GM12878 (cell line): ENCODE data around the gene LMAN1L. TPM values are rescaled to one million over a fixed set of nuclear protein-coding genes. Genes with fewer than 3 reads are reported as not detected.

Experiments
- ATAC-seq: fragments of 200-7000 bp; cut with Tn5 transposase; 3 replicates; pipeline ENCODE4 v1.9.1; 2020; ENCODE audit warnings: mild to moderate bottlenecking, moderate library complexity
- BruUV-seq: library from RNA; stranded (reverse); fragments of 400-500 nt; replicated peaks from 2 replicates; lab custom pipeline; 2021; lab: Mats Ljungman, UMichigan
- CTCF ChIA-PET: fragments of 300-600 bp; sonication (Branson Sonifier 250); formaldehyde crosslinking; extraction: SDS; loops from one replicate; lab custom pipeline; 2021; ENCODE audit warnings: inconsistent platforms; lab: Yijun Ruan, JAX
- POLR2A ChIA-PET: fragments of 350-600 bp; formaldehyde crosslinking; extraction: SDS; loops from one replicate; lab custom pipeline; 2021; ENCODE audit warnings: inconsistent platforms; lab: Charles Lee
- RAD21 ChIA-PET: fragments of 300-600 bp; sonication (Branson Sonifier 250); formaldehyde crosslinking; loops from one replicate; lab custom pipeline; 2023; ENCODE audit warnings: antibody characterized with exemption; ENCODE audit not compliant: unreplicated experiment; lab: Charles Lee
- SMC1A ChIA-PET: fragments of 300-600 bp; sonication (Branson Sonifier 250); formaldehyde crosslinking; loops from one replicate; lab custom pipeline; 2023; ENCODE audit not compliant: unreplicated experiment, uncharacterized antibody; lab: Charles Lee
- DNase-seq: peaks from one replicate; pipeline ENCODE4 v3.0.0-alpha.2; 2011; ENCODE audit warnings: low read depth, low spot score
- FAIRE-seq: peaks from 3 replicates; lab custom pipeline; 2011; peaks lifted over from hg19 to GRCh38; lab: Jason Lieb, UNC
- H2AFZ ChIP-seq: 2 replicates; pipeline ENCODE4 v1.6.0; 2011; ENCODE audit warnings: low read depth, low read length, control low read depth; ENCODE audit not compliant: control insufficient read depth
- H3K27ac ChIP-seq: 2 replicates; pipeline ENCODE4 v1.5.1; 2011; ENCODE audit warnings: control low read depth; ENCODE audit not compliant: control insufficient read depth, insufficient read depth
- H3K27me3 ChIP-seq, 2 experiments: replicated peaks in 1 of 2; 2 replicates each; pipeline versions ENCODE4 v1.6.0 to v1.6.1; 2011; ENCODE audit warnings: low read length in 1 of 2; ENCODE audit not compliant: control insufficient read depth in 2 of 2, insufficient read depth in 2 of 2
- H3K36me3 ChIP-seq, 2 experiments: 2 replicates each; pipeline ENCODE4 v1.5.1; 2011; ENCODE audit warnings: low read length in 1 of 2; ENCODE audit not compliant: control insufficient read depth in 2 of 2, insufficient read depth in 2 of 2
- H3K4me1 ChIP-seq: 2 replicates; pipeline ENCODE4 v1.6.1; 2011; ENCODE audit warnings: mild to moderate bottlenecking, low read length, moderate library complexity, mixed read lengths; ENCODE audit not compliant: control insufficient read depth, insufficient read depth
- H3K4me2 ChIP-seq: 2 replicates; pipeline ENCODE4 v1.6.0; 2011; ENCODE audit warnings: control low read depth; ENCODE audit not compliant: control insufficient read depth, insufficient read depth
- H3K4me3 ChIP-seq: fragments of 200-600 bp; sonication (generic); 2 replicates; pipeline ENCODE4 v1.5.1; 2016
- H3K79me2 ChIP-seq: 2 replicates; pipeline ENCODE4 v1.6.0; 2011; ENCODE audit warnings: low read length; ENCODE audit not compliant: control insufficient read depth, insufficient read depth
- H3K9ac ChIP-seq: 2 replicates; pipeline ENCODE4 v1.8.0; 2011; ENCODE audit warnings: low read length, control low read depth, mixed read lengths; ENCODE audit not compliant: control insufficient read depth, insufficient read depth
- H3K9me3 ChIP-seq: replicated peaks from 3 replicates; pipeline ENCODE4 v1.5.1; 2011; ENCODE audit warnings: mild to moderate bottlenecking, low read length; ENCODE audit not compliant: control insufficient read depth, insufficient read depth
- H4K20me1 ChIP-seq: 2 replicates; pipeline ENCODE4 v1.6.0; 2011; ENCODE audit not compliant: control insufficient read depth, insufficient read depth
- PRDM15 ChIP-seq: fragments of 450-650 bp; formaldehyde crosslinking; IDR thresholded peaks from 2 replicates; pipeline ENCODE4 v1.4.0; 2020; ENCODE audit warnings: mild to moderate bottlenecking, moderate library complexity
- RB1 ChIP-seq: fragments of 450-650 bp; formaldehyde crosslinking; IDR thresholded peaks from 2 replicates; pipeline ENCODE4 v1.6.1; 2017; ENCODE audit warnings: mild to moderate bottlenecking, borderline replicate concordance
- RCOR1 ChIP-seq: conservative IDR thresholded peaks from 2 replicates; pipeline ENCODE4 v1.6.1; 2012; ENCODE audit warnings: low read depth, low read length, improper control_type of control experiment
- ZNF217 ChIP-seq: fragments of 450-650 bp; IDR thresholded peaks from 2 replicates; pipeline ENCODE4 v1.6.1; 2017; ENCODE audit warnings: antibody characterized with exemption, mild to moderate bottlenecking
- ZSCAN29 ChIP-seq: fragments of 450-650 bp; IDR thresholded peaks from 2 replicates; pipeline ENCODE4 v1.6.1; 2017; ENCODE audit warnings: mild to moderate bottlenecking, moderate library complexity
- WGBS: methylation state at CpG from one replicate; pipeline ENCODE4 v1.1.6; 2016; ENCODE audit warnings: low lambda C conversion rate; ENCODE audit not compliant: insufficient replicate concordance, insufficient coverage; ENCODE audit errors: missing lambda C conversion rate; 5-methylcytosine and 5-hydroxymethylcytosine counted together
- in situ Hi-C: fragments of 300-500 bp; cut with MboI; formaldehyde crosslinking; loops from 9 replicates; pipeline ENCODE4 v1.14.3; 2018; ENCODE audit warnings: mixed read lengths
- intact Hi-C: fragments of 100-400 bp; cut with micrococcal nuclease; formaldehyde crosslinking; loops from one replicate; pipeline ENCODE4 v1.14.2; 2022; ENCODE audit not compliant: unreplicated experiment
- polyA plus RNA-seq, 11 experiments: library from polyadenylated mRNA; depleted of rRNA in 4 of 11; unstranded in 6 of 11; stranded (reverse) in 5 of 11; fragments of >200 nt; fragmentation: Nextera tagmentation in 4 of 11; fragmentation: Illumina TruSeq in 1 of 11; extraction: Ambion mirVana in 4 of 11; extraction: Trizol in 1 of 11; gene quantifications; 1 replicate in 1 of 11; 2 replicates in 10 of 11; pipeline versions ENCODE4 v1.2.1 to v1.2.3, GENCODE V29; 2011 to 2016; ENCODE audit warnings: inconsistent platforms in 2 of 11, missing spikeins in 2 of 11, low read depth in 1 of 11
- total RNA-seq, 4 experiments: library from RNA; depleted of rRNA in 3 of 4; stranded (reverse); fragments of >200 nt in 3 of 4; fragmentation: Illumina TruSeq in 1 of 4; extraction: Trizol in 1 of 4; gene quantifications; 2 replicates each; pipeline versions ENCODE4 v1.2.1 to v1.2.3, GENCODE V29; 2013 to 2021
- TF ChIP-seq, protein P1 (sequence below): fragments of 450-650 bp; IDR thresholded peaks from 2 replicates; pipeline ENCODE4 v1.6.1; 2017; ENCODE audit warnings: mild to moderate bottlenecking, low read depth, inconsistent platforms; ENCODE audit not compliant: poor library complexity, severe bottlenecking

LMAN1L gene
- total and polyA plus RNA-seq, 10 of the 15 experiments (the other 5 are each of a cell fraction or from before 2014, with no cell fraction given) = not detected

- no peak for TF ChIP-seq PRDM15 (CRISPR knock-in tag)
Measured at GRCh38 chr15:74829991-74830390, 17.4 kb downstream of the LMAN1L start (continued).

DNA sequence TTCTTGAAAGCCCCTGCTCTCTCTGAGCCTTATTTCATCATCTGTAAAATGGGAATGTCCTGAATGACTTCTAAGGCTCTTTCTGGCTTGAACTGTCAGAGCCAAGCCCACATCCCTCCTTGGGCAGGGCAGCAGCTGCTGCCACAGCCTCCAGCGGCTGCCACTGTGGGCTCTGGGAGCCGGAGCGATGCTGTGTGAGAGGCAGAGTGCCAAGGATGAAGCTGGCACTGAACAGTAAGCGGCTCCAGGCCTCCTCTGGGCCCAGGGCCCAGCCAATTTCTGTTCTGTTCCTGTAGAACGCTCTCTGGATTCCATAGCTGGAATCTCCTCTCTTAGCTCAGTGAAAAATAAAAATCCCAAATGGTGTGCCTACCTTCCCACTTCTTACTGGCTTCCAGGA is 18.2 kb downstream of the LMAN1L start:
- H3K79me2 ChIP-seq = no peaks in the 10 kb centered on the region
- ChIA-PET CTCF (interaction anchor here (0.6 to 6.3 kb wide), 6 partner anchors 13 to 200 kb away, joined by 3 to 53 read pairs (median 4); no protein-coding TSS in a partner anchor), RAD21 (interaction anchor here (0.6 to 2.0 kb wide), 2 partner anchors 16 to 60 kb away, joined by 3 to 7 read pairs; no protein-coding TSS in a partner anchor), POLR2A (interaction anchor here (0.8 kb wide), 1 partner anchor 59 kb away, joined by 3 read pairs; the partner anchor contains the start of gene MPI), SMC1A (interaction anchor here (1.0 to 1.7 kb wide), 4 partner anchors 10 to 59 kb away, joined by 3 to 5 read pairs (median 3); no protein-coding TSS in a partner anchor)
- 63% methylated on average over 5 of the region's 5 CpGs for WGBS
- in situ Hi-C loops = no loop called here
- no peaks in the 10 kb centered on the region for H3K36me3 ChIP-seq
- no peak overlapping the region for H2AFZ ChIP-seq
- H3K9ac ChIP-seq = no peak overlapping the region
- FAIRE-seq (no peak), DNase-seq (no peak), ATAC-seq (no peak)
- no peak for TF ChIP-seq ZNF217
- no peak for TF ChIP-seq RCOR1
- TF ChIP-seq ZSCAN29 = no peak
- no peak for TF ChIP-seq RB1
- TF ChIP-seq, protein P1, sequence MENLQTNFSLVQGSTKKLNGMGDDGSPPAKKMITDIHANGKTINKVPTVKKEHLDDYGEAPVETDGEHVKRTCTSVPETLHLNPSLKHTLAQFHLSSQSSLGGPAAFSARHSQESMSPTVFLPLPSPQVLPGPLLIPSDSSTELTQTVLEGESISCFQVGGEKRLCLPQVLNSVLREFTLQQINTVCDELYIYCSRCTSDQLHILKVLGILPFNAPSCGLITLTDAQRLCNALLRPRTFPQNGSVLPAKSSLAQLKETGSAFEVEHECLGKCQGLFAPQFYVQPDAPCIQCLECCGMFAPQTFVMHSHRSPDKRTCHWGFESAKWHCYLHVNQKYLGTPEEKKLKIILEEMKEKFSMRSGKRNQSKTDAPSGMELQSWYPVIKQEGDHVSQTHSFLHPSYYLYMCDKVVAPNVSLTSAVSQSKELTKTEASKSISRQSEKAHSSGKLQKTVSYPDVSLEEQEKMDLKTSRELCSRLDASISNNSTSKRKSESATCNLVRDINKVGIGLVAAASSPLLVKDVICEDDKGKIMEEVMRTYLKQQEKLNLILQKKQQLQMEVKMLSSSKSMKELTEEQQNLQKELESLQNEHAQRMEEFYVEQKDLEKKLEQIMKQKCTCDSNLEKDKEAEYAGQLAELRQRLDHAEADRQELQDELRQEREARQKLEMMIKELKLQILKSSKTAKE = no peak
- H3K9me3 ChIP-seq = no peaks in the 10 kb centered on the region
- no TSS peak for BruUV-seq
- no peak overlapping the region for H3K4me2 ChIP-seq
- no peak overlapping the region for H3K27ac ChIP-seq
- H3K4me3 ChIP-seq = no peak overlapping the region
- H3K4me1 ChIP-seq = no peaks in the 10 kb centered on the region
- intact Hi-C loops = no loop called here
- H3K27me3 ChIP-seq = peaks cover 0 to 10% of the 10 kb centered on the region in 2 experiments; a peak in 3 of 4 replicates
- H4K20me1 ChIP-seq = no peaks in the 10 kb centered on the region
